K562 (cell line): ENCODE results near the gene IGSF21. TPM values are rescaled to one million over a fixed set of nuclear protein-coding genes. Genes with fewer than 3 reads are reported as not detected.

ENCODE experiments used
- CBFA2T3 ChIP-seq: fragments of 450-650 bp; IDR thresholded peaks from 2 replicates; pipeline ENCODE4 v1.6.1; 2017
- CCNT2 ChIP-seq: IDR thresholded peaks from 2 replicates; pipeline ENCODE4 v1.6.1; 2011; ENCODE audit warnings: borderline replicate concordance, low read depth, mild to moderate bottlenecking, moderate library complexity, mixed read lengths, low read length; ENCODE audit not compliant: insufficient read length; ENCODE audit errors: extremely low read depth
- CXXC5 ChIP-seq: fragments of 250-450 bp; sonication (Bioruptor Pico); IDR thresholded peaks from 2 replicates; pipeline ENCODE4 v1.8.0; 2022; ENCODE audit warnings: inconsistent platforms, mild to moderate bottlenecking, moderate library complexity
- ELF1 ChIP-seq: fragments of 200-800 bp; sonication (Bioruptor generic); IDR thresholded peaks from 2 replicates; pipeline ENCODE4 v1.6.1; 2016; ENCODE audit warnings: missing genetic modification characterization, missing compliant biosample characterization
- KDM1A ChIP-seq, 2 experiments: fragments of 450-650 bp; IDR thresholded peaks; 2 replicates each; pipeline ENCODE4 v1.6.1; 2016; ENCODE audit warnings: mild to moderate bottlenecking in 2 of 2
- KLF16 ChIP-seq: IDR thresholded peaks from 2 replicates; pipeline ENCODE4 v1.6.1; 2016; ENCODE audit warnings: antibody characterized with exemption
- MED1 ChIP-seq: sonication (generic); formaldehyde crosslinking; IDR thresholded peaks from 2 replicates; pipeline ENCODE4 v1.8.1; 2023; ENCODE audit warnings: missing genetic modification reagents, borderline replicate concordance
- NCOA2 ChIP-seq, 2 experiments: fragments of 450-650 bp; IDR thresholded peaks; 2 replicates each; pipeline ENCODE4 v1.6.1; 2018; ENCODE audit warnings: mild to moderate bottlenecking in 2 of 2, moderate library complexity in 1 of 2; ENCODE audit not compliant: partially characterized antibody in 2 of 2
- NFIC ChIP-seq: fragments of 450-650 bp; IDR thresholded peaks from 2 replicates; pipeline ENCODE4 v1.6.1; 2017; ENCODE audit warnings: mild to moderate bottlenecking, inconsistent platforms
- NR4A1 ChIP-seq, 2 experiments: fragments of 250-450 bp in 1 of 2; fragments of 450-650 bp in 1 of 2; sonication (Bioruptor Pico) in 1 of 2; IDR thresholded peaks; 2 replicates each; pipeline versions ENCODE4 v1.4.0 to v1.6.1; 2016 to 2020; ENCODE audit warnings: mild to moderate bottlenecking in 2 of 2, missing compliant biosample characterization in 1 of 2, missing genetic modification characterization in 1 of 2, moderate library complexity in 1 of 2
- SMAD4 ChIP-seq: fragments of 250-450 bp; sonication (Bioruptor Pico); conservative IDR thresholded peaks from 2 replicates; pipeline ENCODE4 v1.8.0; 2021; ENCODE audit warnings: inconsistent platforms, mild to moderate bottlenecking, moderate library complexity
- TEAD4 ChIP-seq, 2 experiments: sonication (generic) in 1 of 2; formaldehyde crosslinking in 1 of 2; IDR thresholded peaks; 2 replicates each; pipeline versions ENCODE4 v1.6.1 to v1.8.0; 2012 to 2022; ENCODE audit warnings: borderline replicate concordance in 1 of 2, inconsistent platforms in 1 of 2, low read length in 1 of 2, mild to moderate bottlenecking in 1 of 2, missing genetic modification reagents in 1 of 2
- THRAP3 ChIP-seq: fragments of 450-650 bp; IDR thresholded peaks from 2 replicates; pipeline ENCODE4 v1.6.1; 2016; ENCODE audit warnings: mild to moderate bottlenecking, inconsistent platforms, borderline replicate concordance
- ZNF280B ChIP-seq: fragments of 250-450 bp; sonication (Bioruptor Pico); IDR thresholded peaks from 2 replicates; pipeline ENCODE4 v1.5.1; 2021; ENCODE audit warnings: mild to moderate bottlenecking
- polyA plus RNA-seq, 8 experiments: library from polyadenylated mRNA; depleted of rRNA in 4 of 8; stranded (reverse) in 5 of 8; unstranded in 3 of 8; fragments of >200 nt; fragmentation: Nextera tagmentation in 2 of 8; fragmentation: Illumina TruSeq in 1 of 8; extraction: Ambion mirVana in 2 of 8; extraction: Trizol in 1 of 8; gene quantifications; 2 replicates each; pipeline versions ENCODE4 v1.2.1 to v1.2.3, GENCODE V29; 2011 to 2014; ENCODE audit warnings: inconsistent platforms in 1 of 8, missing spikeins in 1 of 8
- total RNA-seq, 7 experiments: library from RNA; depleted of rRNA in 6 of 7; stranded (reverse); fragments of >200 nt in 6 of 7; fragmentation: Illumina TruSeq in 2 of 7; extraction: Trizol in 2 of 7; gene quantifications; 2 replicates each; pipeline versions ENCODE4 v1.2.1 to v1.2.3, GENCODE V29; 2011 to 2021; ENCODE audit warnings: low replicate concordance in 1 of 7
- TF ChIP-seq, protein P1 (sequence below): fragments of 250-450 bp; sonication (Bioruptor Pico); IDR thresholded peaks from 2 replicates; pipeline ENCODE4 v1.4.0; 2020; ENCODE audit warnings: mild to moderate bottlenecking, moderate library complexity, borderline replicate concordance
- TF ChIP-seq, protein P2 (sequence below), 2 experiments: fragments of 450-650 bp in 1 of 2; IDR thresholded peaks; 2 replicates each; pipeline ENCODE4 v1.6.1; 2011 to 2017; ENCODE audit warnings: low read depth in 2 of 2, antibody characterized with exemption in 1 of 2, borderline replicate concordance in 1 of 2, low read length in 1 of 2, mild to moderate bottlenecking in 1 of 2, mixed read lengths in 1 of 2; ENCODE audit not compliant: control insufficient read depth in 1 of 2
- TF ChIP-seq, protein P3 (sequence below): fragments of 450-650 bp; formaldehyde crosslinking; IDR thresholded peaks from 2 replicates; pipeline ENCODE4 v1.4.0; 2020; ENCODE audit warnings: mild to moderate bottlenecking

The IGSF21 gene
- total and polyA plus RNA-seq, 9 of the 15 experiments (the other 6 are each of a cell fraction or from before 2014, with no cell fraction given) = not detected

DNA sequence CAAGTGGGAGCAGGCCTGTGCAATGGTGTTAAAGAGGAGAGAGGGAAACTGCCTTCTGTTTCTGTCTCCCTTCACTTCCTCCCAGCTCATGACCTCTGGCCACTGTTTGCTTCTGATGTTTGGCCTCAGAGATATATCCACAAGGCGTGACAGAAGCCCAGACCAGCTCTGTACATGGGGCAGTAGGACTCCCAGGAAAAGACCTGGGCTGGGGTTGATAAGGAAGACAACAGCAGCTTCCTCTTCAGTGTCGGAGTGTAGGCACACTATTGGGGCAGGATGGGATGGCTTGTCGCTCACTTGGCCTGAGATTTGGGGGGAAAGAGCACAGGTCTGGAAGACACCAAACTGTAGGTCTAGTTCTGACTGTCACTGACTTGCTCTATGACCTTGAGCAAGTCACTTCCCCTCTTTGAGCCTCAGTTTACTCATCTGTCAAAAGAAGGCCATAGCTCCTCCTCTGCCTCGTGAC, 305.3 kb downstream of the IGSF21 start (continued):
- TF ChIP-seq, protein P1, sequence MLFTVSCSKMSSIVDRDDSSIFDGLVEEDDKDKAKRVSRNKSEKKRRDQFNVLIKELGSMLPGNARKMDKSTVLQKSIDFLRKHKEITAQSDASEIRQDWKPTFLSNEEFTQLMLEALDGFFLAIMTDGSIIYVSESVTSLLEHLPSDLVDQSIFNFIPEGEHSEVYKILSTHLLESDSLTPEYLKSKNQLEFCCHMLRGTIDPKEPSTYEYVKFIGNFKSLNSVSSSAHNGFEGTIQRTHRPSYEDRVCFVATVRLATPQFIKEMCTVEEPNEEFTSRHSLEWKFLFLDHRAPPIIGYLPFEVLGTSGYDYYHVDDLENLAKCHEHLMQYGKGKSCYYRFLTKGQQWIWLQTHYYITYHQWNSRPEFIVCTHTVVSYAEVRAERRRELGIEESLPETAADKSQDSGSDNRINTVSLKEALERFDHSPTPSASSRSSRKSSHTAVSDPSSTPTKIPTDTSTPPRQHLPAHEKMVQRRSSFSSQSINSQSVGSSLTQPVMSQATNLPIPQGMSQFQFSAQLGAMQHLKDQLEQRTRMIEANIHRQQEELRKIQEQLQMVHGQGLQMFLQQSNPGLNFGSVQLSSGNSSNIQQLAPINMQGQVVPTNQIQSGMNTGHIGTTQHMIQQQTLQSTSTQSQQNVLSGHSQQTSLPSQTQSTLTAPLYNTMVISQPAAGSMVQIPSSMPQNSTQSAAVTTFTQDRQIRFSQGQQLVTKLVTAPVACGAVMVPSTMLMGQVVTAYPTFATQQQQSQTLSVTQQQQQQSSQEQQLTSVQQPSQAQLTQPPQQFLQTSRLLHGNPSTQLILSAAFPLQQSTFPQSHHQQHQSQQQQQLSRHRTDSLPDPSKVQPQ (CRISPR knock-in tag) = 0 out of 2 replicates have a peak, but pooled peaks have one; percentile 22
- TF ChIP-seq MED1 (CRISPR knock-in tag) (no peak), KDM1A (IDR thresholded peaks at IDR 0.05) (0 out of 4 replicates have a peak, but pooled peaks of 1 of the 2 experiments have one; percentile 3), CBFA2T3 (peak; percentile 87), NCOA2 (IDR thresholded peaks at IDR 0.05; ENCODE audit: partially characterized antibody in 2 of 2) (no peak), NFIC (0 out of 2 replicates have a peak, but pooled peaks have one; percentile 9), KLF16 (0 out of 2 replicates have a peak, but pooled peaks have one; percentile 27), SMAD4 (CRISPR knock-in tag) (peak; percentile 87), NR4A1 (CRISPR knock-in tag; IDR thresholded peaks at IDR 0.05) (peak; percentile 73; the same call in 1 of the 2 replicates), NR4A1 (tag; IDR thresholded peaks at IDR 0.05) (peak; percentile 63; the same call in 1 of the 2 replicates), THRAP3 (no peak), CXXC5 (CRISPR knock-in tag) (peak; percentile 48; the same call in 1 of the 2 replicates), CCNT2 (no peak), ELF1 (tag) (no peak), TEAD4 (IDR thresholded peaks at IDR 0.05; ENCODE audit: low read length) (peak; percentile 67), TEAD4 (CRISPR knock-in tag; IDR thresholded peaks at IDR 0.05; ENCODE audit: borderline replicate concordance) (no peak), ZNF280B (CRISPR knock-in tag) (no peak)
- TF ChIP-seq, protein P2, sequence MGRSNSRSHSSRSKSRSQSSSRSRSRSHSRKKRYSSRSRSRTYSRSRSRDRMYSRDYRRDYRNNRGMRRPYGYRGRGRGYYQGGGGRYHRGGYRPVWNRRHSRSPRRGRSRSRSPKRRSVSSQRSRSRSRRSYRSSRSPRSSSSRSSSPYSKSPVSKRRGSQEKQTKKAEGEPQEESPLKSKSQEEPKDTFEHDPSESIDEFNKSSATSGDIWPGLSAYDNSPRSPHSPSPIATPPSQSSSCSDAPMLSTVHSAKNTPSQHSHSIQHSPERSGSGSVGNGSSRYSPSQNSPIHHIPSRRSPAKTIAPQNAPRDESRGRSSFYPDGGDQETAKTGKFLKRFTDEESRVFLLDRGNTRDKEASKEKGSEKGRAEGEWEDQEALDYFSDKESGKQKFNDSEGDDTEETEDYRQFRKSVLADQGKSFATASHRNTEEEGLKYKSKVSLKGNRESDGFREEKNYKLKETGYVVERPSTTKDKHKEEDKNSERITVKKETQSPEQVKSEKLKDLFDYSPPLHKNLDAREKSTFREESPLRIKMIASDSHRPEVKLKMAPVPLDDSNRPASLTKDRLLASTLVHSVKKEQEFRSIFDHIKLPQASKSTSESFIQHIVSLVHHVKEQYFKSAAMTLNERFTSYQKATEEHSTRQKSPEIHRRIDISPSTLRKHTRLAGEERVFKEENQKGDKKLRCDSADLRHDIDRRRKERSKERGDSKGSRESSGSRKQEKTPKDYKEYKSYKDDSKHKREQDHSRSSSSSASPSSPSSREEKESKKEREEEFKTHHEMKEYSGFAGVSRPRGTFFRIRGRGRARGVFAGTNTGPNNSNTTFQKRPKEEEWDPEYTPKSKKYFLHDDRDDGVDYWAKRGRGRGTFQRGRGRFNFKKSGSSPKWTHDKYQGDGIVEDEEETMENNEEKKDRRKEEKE (IDR thresholded peaks at IDR 0.05; ENCODE audit: borderline replicate concordance in 1 of 2, control insufficient read depth in 1 of 2, low read depth in 2 of 2, low read length in 1 of 2) = no peak
- TF ChIP-seq, protein P3, sequence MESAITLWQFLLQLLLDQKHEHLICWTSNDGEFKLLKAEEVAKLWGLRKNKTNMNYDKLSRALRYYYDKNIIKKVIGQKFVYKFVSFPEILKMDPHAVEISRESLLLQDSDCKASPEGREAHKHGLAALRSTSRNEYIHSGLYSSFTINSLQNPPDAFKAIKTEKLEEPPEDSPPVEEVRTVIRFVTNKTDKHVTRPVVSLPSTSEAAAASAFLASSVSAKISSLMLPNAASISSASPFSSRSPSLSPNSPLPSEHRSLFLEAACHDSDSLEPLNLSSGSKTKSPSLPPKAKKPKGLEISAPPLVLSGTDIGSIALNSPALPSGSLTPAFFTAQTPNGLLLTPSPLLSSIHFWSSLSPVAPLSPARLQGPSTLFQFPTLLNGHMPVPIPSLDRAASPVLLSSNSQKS = 0 out of 2 replicates have a peak, but pooled peaks have one; percentile 51
